BLaER1 treated with 17β-estradiol and CSF1 and Interleukin-3, amounts not matched to agents 10 nM and 100 nM (cell line): ENCODE measurements around the gene LEF1.

Experiments
- H3K27ac ChIP-seq, 11 experiments: shearing (Covaris generic); formaldehyde crosslinking; 2 replicates each; pipeline ENCODE4 v1.8.1; 2022
- H3K27me3 ChIP-seq, 11 experiments: shearing (Covaris generic); formaldehyde crosslinking; 2 replicates each; pipeline ENCODE4 v1.8.1; 2022
- H3K36me3 ChIP-seq, 11 experiments: shearing (Covaris generic); formaldehyde crosslinking; 2 replicates each; pipeline ENCODE4 v1.8.1; 2022
- H3K4me1 ChIP-seq, 10 experiments: shearing (Covaris generic); formaldehyde crosslinking; 2 replicates each; pipeline ENCODE4 v1.8.1; 2022
- H3K4me2 ChIP-seq, 11 experiments: shearing (Covaris generic); formaldehyde crosslinking; 2 replicates each; pipeline ENCODE4 v1.8.1; 2022
- H3K4me3 ChIP-seq, 10 experiments: shearing (Covaris generic); formaldehyde crosslinking; 2 replicates each; pipeline ENCODE4 v1.8.1; 2022
- H3K9ac ChIP-seq, 11 experiments: shearing (Covaris generic); formaldehyde crosslinking; 2 replicates each; pipeline ENCODE4 v1.8.1; 2022
- H3K9me3 ChIP-seq, 11 experiments: shearing (Covaris generic); formaldehyde crosslinking; replicated peaks in 1 of 11; 2 replicates each; pipeline ENCODE4 v1.8.1; 2022
- H4K20me1 ChIP-seq, 11 experiments: shearing (Covaris generic); formaldehyde crosslinking; 2 replicates each; pipeline ENCODE4 v1.8.1; 2022
- Cebpa-rat ChIP-seq, 11 experiments: shearing (Covaris generic); IDR thresholded peaks; 2 replicates each; pipeline ENCODE4 v1.8.1; 2022

LEF1 gene

GRCh38 chr4:108140328-108140727, 28.4 kb downstream of the LEF1 start:
- no peak for TF ChIP-seq Cebpa-rat (IDR thresholded peaks at IDR 0.05)
- Histone ChIP-seq H4K20me1 (peaks cover 0 to 99% (median 24%) of the 10 kb centered on the region in 11 experiments; a peak in 11 of 22 replicates), H3K4me1 (peaks cover 38 to 87% (median 64%) of the 10 kb centered on the region in 10 experiments), H3K9ac (no peak overlapping the region), H3K36me3 (peaks cover 0 to 81% (median 15%) of the 10 kb centered on the region in 11 experiments; a peak in 11 of 22 replicates), H3K4me2 (peak overlapping the region in 9 of 11 experiments; percentile 1 to 62 (median 29); a peak in 9 of 22 replicates), H3K27ac (peak overlapping the region in 2 of 11 experiments; percentile 24 to 40; a peak in 2 of 22 replicates), H3K27me3 (peaks cover 8 to 51% (median 43%) of the 10 kb centered on the region in 11 experiments), H3K4me3 (no peak overlapping the region), H3K9me3 (no peaks in the 10 kb centered on the region)

GRCh38 chr4:108139089-108139488, 29.6 kb downstream of the LEF1 start:
- Histone ChIP-seq H3K9me3 (peaks cover 0 to 3% (median 0%) of the 10 kb centered on the region in 11 experiments; a peak in 2 of 22 replicates), H3K4me3 (no peak overlapping the region), H3K4me2 (peak overlapping the region; percentile 12 to 62 (median 38); a peak in 18 of 22 replicates), H3K36me3 (peaks cover 0 to 81% (median 15%) of the 10 kb centered on the region in 11 experiments; a peak in 11 of 22 replicates), H3K4me1 (peaks cover 38 to 87% (median 63%) of the 10 kb centered on the region in 10 experiments), H3K9ac (no peak overlapping the region), H3K27ac (peak overlapping the region in 7 of 11 experiments; percentile 24 to 45 (median 38); a peak in 9 of 22 replicates), H3K27me3 (peaks cover 8 to 44% (median 41%) of the 10 kb centered on the region in 11 experiments), H4K20me1 (peaks cover 0 to 99% (median 15%) of the 10 kb centered on the region in 11 experiments; a peak in 11 of 22 replicates)
- TF ChIP-seq Cebpa-rat (IDR thresholded peaks at IDR 0.05): no peak

GRCh38 chr4:108135549-108136209, 33.1 kb downstream of the LEF1 start:
- H3K9ac ChIP-seq: no peak overlapping the region
- no peak for TF ChIP-seq Cebpa-rat (IDR thresholded peaks at IDR 0.05)
- peaks cover 0 to 85% (median 20%) of the 10 kb centered on the region in 11 experiments; a peak in 11 of 22 replicates for H3K36me3 ChIP-seq
- peaks cover 0 to 99% (median 6%) of the 10 kb centered on the region in 11 experiments; a peak in 10 of 22 replicates for H4K20me1 ChIP-seq
- no peak overlapping the region for H3K4me3 ChIP-seq
- peak overlapping the region in 5 of 11 experiments; percentile 1 to 37 (median 22); a peak in 5 of 22 replicates for H3K27ac ChIP-seq
- H3K4me1 ChIP-seq: peaks cover 17 to 86% (median 37%) of the 10 kb centered on the region in 10 experiments
- H3K27me3 ChIP-seq: peaks cover 0 to 10% (median 8%) of the 10 kb centered on the region in 11 experiments; a peak in 19 of 22 replicates
- peaks cover 0 to 13% (median 0%) of the 10 kb centered on the region in 11 experiments; a peak in 4 of 22 replicates for H3K9me3 ChIP-seq
- H3K4me2 ChIP-seq: peak overlapping the region; percentile 0 to 37 (median 27); a peak in 16 of 22 replicates

GRCh38 chr4:108130955-108131354, 37.8 kb downstream of the LEF1 start:
- peaks cover 28 to 99% (median 57%) of the 10 kb centered on the region in 10 experiments for H3K4me1 ChIP-seq
- no peak overlapping the region for H3K9ac ChIP-seq
- H3K4me3 ChIP-seq: no peak overlapping the region
- H3K9me3 ChIP-seq: peaks cover 0 to 13% (median 0%) of the 10 kb centered on the region in 11 experiments; a peak in 4 of 22 replicates
- H3K27me3 ChIP-seq: no peaks in the 10 kb centered on the region
- TF ChIP-seq Cebpa-rat (IDR thresholded peaks at IDR 0.05): no peak
- H4K20me1 ChIP-seq: peaks cover 0 to 100% (median 35%) of the 10 kb centered on the region in 11 experiments; a peak in 12 of 22 replicates
- H3K36me3 ChIP-seq: peaks cover 0 to 91% (median 8%) of the 10 kb centered on the region in 11 experiments; a peak in 8 of 22 replicates
- peak overlapping the region in 5 of 11 experiments; percentile 5 to 80 (median 49); a peak in 5 of 22 replicates for H3K4me2 ChIP-seq
- no peak overlapping the region for H3K27ac ChIP-seq

GRCh38 chr4:108129196-108129595, 39.5 kb downstream of the LEF1 start:
- H4K20me1 ChIP-seq: peaks cover 0 to 100% (median 35%) of the 10 kb centered on the region in 11 experiments; a peak in 12 of 22 replicates
- peaks cover 0 to 11% (median 0%) of the 10 kb centered on the region in 11 experiments; a peak in 4 of 22 replicates for H3K9me3 ChIP-seq
- H3K27me3 ChIP-seq: no peaks in the 10 kb centered on the region
- H3K4me1 ChIP-seq: peaks cover 19 to 97% (median 46%) of the 10 kb centered on the region in 10 experiments
- no peak overlapping the region for H3K4me3 ChIP-seq
- no peak overlapping the region for H3K27ac ChIP-seq
- peaks cover 0 to 91% (median 12%) of the 10 kb centered on the region in 11 experiments; a peak in 10 of 22 replicates for H3K36me3 ChIP-seq
- no peak for TF ChIP-seq Cebpa-rat (IDR thresholded peaks at IDR 0.05)
- peak overlapping the region; percentile 43 to 81 (median 72); a peak in 20 of 22 replicates for H3K4me2 ChIP-seq
- H3K9ac ChIP-seq: no peak overlapping the region

- Histone ChIP-seq H3K36me3 (peaks cover 0 to 91% (median 23%) of the 10 kb centered on the region in 11 experiments; a peak in 10 of 22 replicates), H3K9ac (peak overlapping the region in 1 of 11 experiments; percentile 27; a peak in 1 of 22 replicates), H3K4me1 (peaks cover 19 to 89% (median 43%) of the 10 kb centered on the region in 10 experiments), H4K20me1 (peaks cover 0 to 100% (median 29%) of the 10 kb centered on the region in 11 experiments; a peak in 12 of 22 replicates), H3K4me3 (peak overlapping the region in 1 of 10 experiments; percentile 12; a peak in 2 of 20 replicates), H3K27ac (peak overlapping the region in 6 of 11 experiments; percentile 5 to 35 (median 12); a peak in 4 of 22 replicates), H3K4me2 (peak overlapping the region; percentile 56 to 81 (median 72)), H3K9me3 (no peaks in the 10 kb centered on the region), H3K27me3 (no peaks in the 10 kb centered on the region)
- TF ChIP-seq Cebpa-rat (IDR thresholded peaks at IDR 0.05): no peak
These were observed 41.9 kb downstream of the LEF1 start for GRCh38 chr4:108126806-108127205.

- Histone ChIP-seq H3K4me1 (peaks cover 12 to 91% (median 34%) of the 10 kb centered on the region in 10 experiments), H4K20me1 (peaks cover 0 to 100% (median 15%) of the 10 kb centered on the region in 11 experiments; a peak in 14 of 22 replicates), H3K4me3 (no peak overlapping the region), H3K27me3 (no peaks in the 10 kb centered on the region), H3K27ac (no peak overlapping the region), H3K4me2 (peak overlapping the region in 1 of 11 experiments; percentile 34; a peak in 3 of 22 replicates), H3K9ac (no peak overlapping the region), H3K9me3 (no peaks in the 10 kb centered on the region), H3K36me3 (peaks cover 0 to 95% (median 26%) of the 10 kb centered on the region in 11 experiments; a peak in 11 of 22 replicates)
- TF ChIP-seq Cebpa-rat (IDR thresholded peaks at IDR 0.05): no peak
These were observed 47.9 kb downstream of the LEF1 start for GRCh38 chr4:108120789-108121188.

- Histone ChIP-seq H3K4me2 (peak overlapping the region in 4 of 11 experiments; percentile 4 to 44 (median 20); a peak in 5 of 22 replicates), H3K27ac (no peak overlapping the region), H3K36me3 (peaks cover 0 to 95% (median 23%) of the 10 kb centered on the region in 11 experiments; a peak in 11 of 22 replicates), H3K9me3 (no peaks in the 10 kb centered on the region), H4K20me1 (peaks cover 0 to 100% (median 27%) of the 10 kb centered on the region in 11 experiments; a peak in 15 of 22 replicates), H3K4me1 (peaks cover 27 to 93% (median 49%) of the 10 kb centered on the region in 10 experiments), H3K9ac (no peak overlapping the region), H3K27me3 (no peaks in the 10 kb centered on the region), H3K4me3 (no peak overlapping the region)
- no peak for TF ChIP-seq Cebpa-rat (IDR thresholded peaks at IDR 0.05)
These were observed 49.4 kb downstream of the LEF1 start for GRCh38 chr4:108119199-108119800.
